GM12878 (cell line): Measurements from ENCODE around the gene SPATA32. TPM values are rescaled to one million over a fixed set of nuclear protein-coding genes. Genes with fewer than 3 reads are reported as not detected.
A peak's percentile ranks its signal among the peaks of the same experiment; 100 is the strongest.

ENCODE experiments used
- ATAC-seq: fragments of 200-7000 bp; cut with Tn5 transposase; 3 replicates; pipeline ENCODE4 v1.9.1; 2020; ENCODE audit warnings: mild to moderate bottlenecking, moderate library complexity
- BruUV-seq: library from RNA; stranded (reverse); fragments of 400-500 nt; replicated peaks from 2 replicates; lab custom pipeline; 2021; lab: Mats Ljungman, UMichigan
- CTCF ChIA-PET: fragments of 300-600 bp; sonication (Branson Sonifier 250); formaldehyde crosslinking; extraction: SDS; loops from one replicate; lab custom pipeline; 2021; ENCODE audit warnings: inconsistent platforms; lab: Yijun Ruan, JAX
- POLR2A ChIA-PET: fragments of 350-600 bp; formaldehyde crosslinking; extraction: SDS; loops from one replicate; lab custom pipeline; 2021; ENCODE audit warnings: inconsistent platforms; lab: Charles Lee
- RAD21 ChIA-PET: fragments of 300-600 bp; sonication (Branson Sonifier 250); formaldehyde crosslinking; loops from one replicate; lab custom pipeline; 2023; ENCODE audit warnings: antibody characterized with exemption; ENCODE audit not compliant: unreplicated experiment; lab: Charles Lee
- SMC1A ChIA-PET: fragments of 300-600 bp; sonication (Branson Sonifier 250); formaldehyde crosslinking; loops from one replicate; lab custom pipeline; 2023; ENCODE audit not compliant: unreplicated experiment, uncharacterized antibody; lab: Charles Lee
- DNase-seq: peaks from one replicate; pipeline ENCODE4 v3.0.0-alpha.2; 2011; ENCODE audit warnings: low read depth, low spot score
- FAIRE-seq: peaks from 3 replicates; lab custom pipeline; 2011; peaks lifted over from hg19 to GRCh38; lab: Jason Lieb, UNC
- H2AFZ ChIP-seq: 2 replicates; pipeline ENCODE4 v1.6.0; 2011; ENCODE audit warnings: low read depth, low read length, control low read depth; ENCODE audit not compliant: control insufficient read depth
- H3K27ac ChIP-seq: 2 replicates; pipeline ENCODE4 v1.5.1; 2011; ENCODE audit warnings: control low read depth; ENCODE audit not compliant: control insufficient read depth, insufficient read depth
- H3K27me3 ChIP-seq, 2 experiments: replicated peaks in 1 of 2; 2 replicates each; pipeline versions ENCODE4 v1.6.0 to v1.6.1; 2011; ENCODE audit warnings: low read length in 1 of 2; ENCODE audit not compliant: control insufficient read depth in 2 of 2, insufficient read depth in 2 of 2
- H3K36me3 ChIP-seq, 2 experiments: 2 replicates each; pipeline ENCODE4 v1.5.1; 2011; ENCODE audit warnings: low read length in 1 of 2; ENCODE audit not compliant: control insufficient read depth in 2 of 2, insufficient read depth in 2 of 2
- H3K4me1 ChIP-seq: 2 replicates; pipeline ENCODE4 v1.6.1; 2011; ENCODE audit warnings: mild to moderate bottlenecking, low read length, moderate library complexity, mixed read lengths; ENCODE audit not compliant: control insufficient read depth, insufficient read depth
- H3K4me2 ChIP-seq: 2 replicates; pipeline ENCODE4 v1.6.0; 2011; ENCODE audit warnings: control low read depth; ENCODE audit not compliant: control insufficient read depth, insufficient read depth
- H3K4me3 ChIP-seq: fragments of 200-600 bp; sonication (generic); 2 replicates; pipeline ENCODE4 v1.5.1; 2016
- H3K79me2 ChIP-seq: 2 replicates; pipeline ENCODE4 v1.6.0; 2011; ENCODE audit warnings: low read length; ENCODE audit not compliant: control insufficient read depth, insufficient read depth
- H3K9ac ChIP-seq: 2 replicates; pipeline ENCODE4 v1.8.0; 2011; ENCODE audit warnings: low read length, control low read depth, mixed read lengths; ENCODE audit not compliant: control insufficient read depth, insufficient read depth
- H3K9me3 ChIP-seq: replicated peaks from 3 replicates; pipeline ENCODE4 v1.5.1; 2011; ENCODE audit warnings: mild to moderate bottlenecking, low read length; ENCODE audit not compliant: control insufficient read depth, insufficient read depth
- H4K20me1 ChIP-seq: 2 replicates; pipeline ENCODE4 v1.6.0; 2011; ENCODE audit not compliant: control insufficient read depth, insufficient read depth
- POLR2AphosphoS5 ChIP-seq: IDR thresholded peaks from 2 replicates; pipeline ENCODE4 v1.6.1; 2011; ENCODE audit warnings: mild to moderate bottlenecking, low read length, inconsistent platforms
- RB1 ChIP-seq: fragments of 450-650 bp; formaldehyde crosslinking; IDR thresholded peaks from 2 replicates; pipeline ENCODE4 v1.6.1; 2017; ENCODE audit warnings: mild to moderate bottlenecking, borderline replicate concordance
- SUPT20H ChIP-seq: IDR thresholded peaks from 2 replicates; pipeline ENCODE4 v1.6.1; 2011; ENCODE audit warnings: low read depth, mild to moderate bottlenecking, low read length, moderate library complexity, borderline replicate concordance; ENCODE audit not compliant: control insufficient read depth
- WGBS: methylation state at CpG from one replicate; pipeline ENCODE4 v1.1.6; 2016; ENCODE audit warnings: low lambda C conversion rate; ENCODE audit not compliant: insufficient replicate concordance, insufficient coverage; ENCODE audit errors: missing lambda C conversion rate; 5-methylcytosine and 5-hydroxymethylcytosine counted together
- in situ Hi-C: fragments of 300-500 bp; cut with MboI; formaldehyde crosslinking; loops from 9 replicates; pipeline ENCODE4 v1.14.3; 2018; ENCODE audit warnings: mixed read lengths
- intact Hi-C: fragments of 100-400 bp; cut with micrococcal nuclease; formaldehyde crosslinking; loops from one replicate; pipeline ENCODE4 v1.14.2; 2022; ENCODE audit not compliant: unreplicated experiment
- polyA plus RNA-seq, 11 experiments: library from polyadenylated mRNA; depleted of rRNA in 4 of 11; unstranded in 6 of 11; stranded (reverse) in 5 of 11; fragments of >200 nt; fragmentation: Nextera tagmentation in 4 of 11; fragmentation: Illumina TruSeq in 1 of 11; extraction: Ambion mirVana in 4 of 11; extraction: Trizol in 1 of 11; gene quantifications; 1 replicate in 1 of 11; 2 replicates in 10 of 11; pipeline versions ENCODE4 v1.2.1 to v1.2.3, GENCODE V29; 2011 to 2016; ENCODE audit warnings: inconsistent platforms in 2 of 11, missing spikeins in 2 of 11, low read depth in 1 of 11
- total RNA-seq, 4 experiments: library from RNA; depleted of rRNA in 3 of 4; stranded (reverse); fragments of >200 nt in 3 of 4; fragmentation: Illumina TruSeq in 1 of 4; extraction: Trizol in 1 of 4; gene quantifications; 2 replicates each; pipeline versions ENCODE4 v1.2.1 to v1.2.3, GENCODE V29; 2013 to 2021
- TF ChIP-seq, protein P1 (sequence below): fragments of 450-650 bp; IDR thresholded peaks from 2 replicates; pipeline ENCODE4 v1.6.1; 2018; ENCODE audit warnings: mild to moderate bottlenecking, low read depth, moderate library complexity; ENCODE audit not compliant: partially characterized antibody

Gene SPATA32
- total and polyA plus RNA-seq, 10 of the 15 experiments (the other 5 are each of a cell fraction or from before 2014, with no cell fraction given), result 0.03 to 0.35 (median 0.11) TPM; not detected in 3

DNA sequence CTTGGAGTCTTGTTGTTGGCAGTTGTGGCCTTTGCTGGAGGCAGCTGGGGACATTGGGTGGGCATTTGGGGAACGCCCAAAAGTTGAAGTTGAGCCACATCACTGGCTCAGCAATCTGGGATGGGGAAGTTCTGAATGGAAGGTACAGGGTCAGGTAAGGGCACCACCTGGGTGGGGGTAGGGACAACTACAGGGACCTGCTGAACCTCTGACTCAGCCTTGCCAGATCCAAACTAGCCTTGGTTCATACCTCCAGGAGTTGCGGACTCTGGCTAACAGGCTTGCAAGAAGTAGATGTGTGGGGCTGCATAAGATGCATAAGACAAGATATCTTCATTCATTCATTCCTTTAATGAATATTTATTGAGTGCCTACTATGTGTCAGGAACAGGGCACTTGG is 24.2 kb downstream of the SPATA32 start:
- Histone ChIP-seq H3K27me3 (no peaks in the 10 kb centered on the region), H3K79me2 (no peaks in the 10 kb centered on the region), H3K27ac (no peak overlapping the region), H3K4me1 (no peaks in the 10 kb centered on the region; the same call in 1 of the 2 replicates), H4K20me1 (no peaks in the 10 kb centered on the region; the same call in 1 of the 2 replicates), H3K4me2 (no peak overlapping the region), H3K9ac (no peak overlapping the region), H3K36me3 (peaks cover 36 to 47% of the 10 kb centered on the region in 2 experiments), H3K9me3 (no peaks in the 10 kb centered on the region), H2AFZ (no peak overlapping the region), H3K4me3 (no peak overlapping the region)
- FAIRE-seq (no peak), DNase-seq (no peak), ATAC-seq (no peak)
- TF ChIP-seq SUPT20H (no peak), RB1 (no peak)
- ChIA-PET POLR2A (no interaction called here), CTCF (interaction anchor here (12.8 kb wide), 1 partner anchor 18 kb away, joined by 429 read pairs; the partner anchor contains the start of gene FMNL1), SMC1A (interaction anchor here (11.4 kb wide), 1 partner anchor 20 kb away, joined by 201 read pairs; no protein-coding TSS in a partner anchor), RAD21 (no interaction called here)
- 94% methylated on average over 2 of the region's 2 CpGs for WGBS
- intact Hi-C loops, result no loop called here
- BruUV-seq, result no TSS peak
- in situ Hi-C loops, result no loop called here

DNA sequence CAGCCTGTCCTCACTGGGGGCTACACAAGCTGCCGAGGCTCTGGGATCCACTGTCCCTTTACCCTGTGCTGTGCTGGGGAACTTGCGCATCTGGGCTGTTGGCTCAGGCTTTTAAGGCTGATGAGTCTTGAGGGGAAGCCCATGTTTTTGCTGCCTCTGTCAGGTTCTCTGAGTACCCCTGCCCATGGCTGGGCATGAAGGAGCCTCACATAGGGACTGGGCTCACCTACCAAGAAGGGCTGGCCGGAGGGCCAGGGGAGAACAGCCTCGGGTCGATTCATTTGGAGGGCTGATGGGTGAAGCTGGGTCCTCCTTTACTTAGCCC is 25.6 kb downstream of the SPATA32 start:
- POLR2A ChIA-PET, result interaction anchor here (1.1 to 3.0 kb wide), 2 partner anchors 13 to 17 kb away, joined by 3 to 18 read pairs; no protein-coding TSS in a partner anchor
- CTCF ChIA-PET, result interaction anchor here (1.2 to 12.8 kb wide), 13 partner anchors 10 to 153 kb away, joined by 3 to 429 read pairs (median 8); partner anchors contain the start of gene FMNL1
- SMC1A ChIA-PET, result interaction anchor here (0.6 to 11.4 kb wide), 5 partner anchors 18 to 101 kb away, joined by 3 to 201 read pairs (median 8); partner anchors contain the start of gene ACBD4
- Histone ChIP-seq H3K27me3 (no peaks in the 10 kb centered on the region), H3K79me2 (no peaks in the 10 kb centered on the region; the same call in 1 of the 2 replicates), H3K36me3 (peaks cover 39 to 46% of the 10 kb centered on the region in 2 experiments), H2AFZ (no peak overlapping the region), H3K4me3 (no peak overlapping the region), H4K20me1 (no peaks in the 10 kb centered on the region; the same call in 1 of the 2 replicates), H3K9me3 (no peaks in the 10 kb centered on the region), H3K4me1 (no peaks in the 10 kb centered on the region; the same call in 1 of the 2 replicates), H3K27ac (no peak overlapping the region), H3K9ac (no peak overlapping the region), H3K4me2 (no peak overlapping the region)
- in situ Hi-C loops, result no loop called here
- BruUV-seq, result no TSS peak
- TF ChIP-seq, protein P1, sequence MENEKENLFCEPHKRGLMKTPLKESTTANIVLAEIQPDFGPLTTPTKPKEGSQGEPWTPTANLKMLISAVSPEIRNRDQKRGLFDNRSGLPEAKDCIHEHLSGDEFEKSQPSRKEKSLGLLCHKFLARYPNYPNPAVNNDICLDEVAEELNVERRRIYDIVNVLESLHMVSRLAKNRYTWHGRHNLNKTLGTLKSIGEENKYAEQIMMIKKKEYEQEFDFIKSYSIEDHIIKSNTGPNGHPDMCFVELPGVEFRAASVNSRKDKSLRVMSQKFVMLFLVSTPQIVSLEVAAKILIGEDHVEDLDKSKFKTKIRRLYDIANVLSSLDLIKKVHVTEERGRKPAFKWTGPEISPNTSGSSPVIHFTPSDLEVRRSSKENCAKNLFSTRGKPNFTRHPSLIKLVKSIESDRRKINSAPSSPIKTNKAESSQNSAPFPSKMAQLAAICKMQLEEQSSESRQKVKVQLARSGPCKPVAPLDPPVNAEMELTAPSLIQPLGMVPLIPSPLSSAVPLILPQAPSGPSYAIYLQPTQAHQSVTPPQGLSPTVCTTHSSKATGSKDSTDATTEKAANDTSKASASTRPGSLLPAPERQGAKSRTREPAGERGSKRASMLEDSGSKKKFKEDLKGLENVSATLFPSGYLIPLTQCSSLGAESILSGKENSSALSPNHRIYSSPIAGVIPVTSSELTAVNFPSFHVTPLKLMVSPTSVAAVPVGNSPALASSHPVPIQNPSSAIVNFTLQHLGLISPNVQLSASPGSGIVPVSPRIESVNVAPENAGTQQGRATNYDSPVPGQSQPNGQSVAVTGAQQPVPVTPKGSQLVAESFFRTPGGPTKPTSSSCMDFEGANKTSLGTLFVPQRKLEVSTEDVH, result no peak
- 0 out of 2 replicates have a peak, but pooled peaks have one; percentile 11 for TF ChIP-seq POLR2AphosphoS5
- WGBS, result 83% methylated on average over 5 of the region's 5 CpGs
- no peak for DNase-seq
- intact Hi-C loops, result no loop called here
- RAD21 ChIA-PET, result interaction anchor here (1.3 to 10.1 kb wide), 2 partner anchors 15 to 152 kb away, joined by 5 to 225 read pairs; partner anchors contain the start of gene FMNL1
- FAIRE-seq, result no peak
- no peak for ATAC-seq
